ENCODE measurements around the gene SLX4IP.

- TF ChIP-seq EP300 (IDR thresholded peaks at IDR 0.05) = no peak
- TF ChIP-seq, protein P1, sequence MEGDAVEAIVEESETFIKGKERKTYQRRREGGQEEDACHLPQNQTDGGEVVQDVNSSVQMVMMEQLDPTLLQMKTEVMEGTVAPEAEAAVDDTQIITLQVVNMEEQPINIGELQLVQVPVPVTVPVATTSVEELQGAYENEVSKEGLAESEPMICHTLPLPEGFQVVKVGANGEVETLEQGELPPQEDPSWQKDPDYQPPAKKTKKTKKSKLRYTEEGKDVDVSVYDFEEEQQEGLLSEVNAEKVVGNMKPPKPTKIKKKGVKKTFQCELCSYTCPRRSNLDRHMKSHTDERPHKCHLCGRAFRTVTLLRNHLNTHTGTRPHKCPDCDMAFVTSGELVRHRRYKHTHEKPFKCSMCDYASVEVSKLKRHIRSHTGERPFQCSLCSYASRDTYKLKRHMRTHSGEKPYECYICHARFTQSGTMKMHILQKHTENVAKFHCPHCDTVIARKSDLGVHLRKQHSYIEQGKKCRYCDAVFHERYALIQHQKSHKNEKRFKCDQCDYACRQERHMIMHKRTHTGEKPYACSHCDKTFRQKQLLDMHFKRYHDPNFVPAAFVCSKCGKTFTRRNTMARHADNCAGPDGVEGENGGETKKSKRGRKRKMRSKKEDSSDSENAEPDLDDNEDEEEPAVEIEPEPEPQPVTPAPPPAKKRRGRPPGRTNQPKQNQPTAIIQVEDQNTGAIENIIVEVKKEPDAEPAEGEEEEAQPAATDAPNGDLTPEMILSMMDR (IDR thresholded peaks at IDR 0.05) = no peak
Measured at GRCh38 chr20:10531848-10532247, 96.7 kb downstream of the SLX4IP start.
